H1 (cell line): ENCODE data around the gene RILPL1. TPM values are rescaled to one million over a fixed set of nuclear protein-coding genes. Genes with fewer than 3 reads are reported as not detected.

ENCODE experiments used
- CREB1 ChIP-seq: IDR thresholded peaks from 2 replicates; pipeline ENCODE4 v1.6.1; 2012; ENCODE audit warnings: inconsistent platforms
- KDM4A ChIP-seq: IDR thresholded peaks from one replicate; pipeline ENCODE4 v1.7.1; 2012; ENCODE audit warnings: low read depth, mild to moderate bottlenecking, moderate library complexity, low read length, inconsistent platforms; ENCODE audit not compliant: severe bottlenecking
- polyA plus RNA-seq, 7 experiments: library from polyadenylated mRNA; depleted of rRNA in 3 of 7; stranded (reverse) in 5 of 7; unstranded in 2 of 7; fragments of >200 nt in 5 of 7; fragments of 200-250 nt in 2 of 7; gene quantifications; 1 replicate in 5 of 7; 2 replicates in 1 of 7; 4 replicates in 1 of 7; pipeline versions ENCODE4 v1.2.1 to v1.2.3, GENCODE V29; 2011 to 2013; ENCODE audit warnings: missing spikeins in 2 of 7, mixed read lengths in 2 of 7
- total RNA-seq: library from RNA; stranded (reverse); fragmentation: NEBNext Ultra II Directional; extraction: Animal tissue kit (Norgen Biotek cat#: 25700); gene quantifications from 2 replicates; pipeline ENCODE4 v1.2.1, GENCODE V29; 2021
- TF ChIP-seq, protein P1 (sequence below): fragments of 300-600 bp; sonication (generic); IDR thresholded peaks from 2 replicates; pipeline ENCODE4 v1.7.1; 2012; ENCODE audit warnings: low read length, moderate library complexity, mild to moderate bottlenecking, inconsistent platforms; ENCODE audit not compliant: insufficient replicate concordance

RILPL1 gene
- total and polyA plus RNA-seq, 2 of the 8 experiments (the other 6 are each of a cell fraction or from before 2014, with no cell fraction given): 6.7 to 9.4 TPM

DNA sequence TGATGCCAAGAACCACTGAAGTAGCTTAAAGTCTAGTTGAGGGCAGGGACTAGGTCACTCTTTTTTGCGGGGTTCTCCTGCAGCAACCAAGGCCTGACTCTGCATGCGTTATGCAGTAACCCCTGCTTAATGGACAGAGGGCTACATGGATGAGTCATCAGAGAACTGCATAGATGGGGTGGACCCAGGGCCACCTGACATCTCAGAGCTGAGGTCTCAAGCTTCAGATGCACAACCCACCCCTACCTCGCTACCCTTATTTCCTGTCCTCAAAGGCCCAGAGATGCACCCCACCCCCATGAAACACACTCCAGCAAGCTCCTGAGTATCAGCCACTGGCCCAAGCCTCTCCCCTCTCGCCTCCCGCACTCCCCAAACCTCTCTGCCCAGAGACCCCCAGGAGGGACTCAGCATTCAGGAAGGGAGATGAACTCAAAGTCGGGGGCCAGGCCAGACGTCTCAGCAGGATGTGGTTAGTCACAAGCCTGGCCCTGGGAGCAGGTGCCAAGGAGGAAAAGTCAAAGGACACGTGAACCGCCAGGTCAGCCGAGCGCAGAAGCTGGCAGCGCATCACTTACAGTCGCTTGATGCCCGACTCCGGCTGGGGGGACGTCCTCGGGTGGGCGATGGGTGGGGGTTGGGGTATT, 49.8 kb downstream of the RILPL1 start (continued):
- TF ChIP-seq, protein P1, sequence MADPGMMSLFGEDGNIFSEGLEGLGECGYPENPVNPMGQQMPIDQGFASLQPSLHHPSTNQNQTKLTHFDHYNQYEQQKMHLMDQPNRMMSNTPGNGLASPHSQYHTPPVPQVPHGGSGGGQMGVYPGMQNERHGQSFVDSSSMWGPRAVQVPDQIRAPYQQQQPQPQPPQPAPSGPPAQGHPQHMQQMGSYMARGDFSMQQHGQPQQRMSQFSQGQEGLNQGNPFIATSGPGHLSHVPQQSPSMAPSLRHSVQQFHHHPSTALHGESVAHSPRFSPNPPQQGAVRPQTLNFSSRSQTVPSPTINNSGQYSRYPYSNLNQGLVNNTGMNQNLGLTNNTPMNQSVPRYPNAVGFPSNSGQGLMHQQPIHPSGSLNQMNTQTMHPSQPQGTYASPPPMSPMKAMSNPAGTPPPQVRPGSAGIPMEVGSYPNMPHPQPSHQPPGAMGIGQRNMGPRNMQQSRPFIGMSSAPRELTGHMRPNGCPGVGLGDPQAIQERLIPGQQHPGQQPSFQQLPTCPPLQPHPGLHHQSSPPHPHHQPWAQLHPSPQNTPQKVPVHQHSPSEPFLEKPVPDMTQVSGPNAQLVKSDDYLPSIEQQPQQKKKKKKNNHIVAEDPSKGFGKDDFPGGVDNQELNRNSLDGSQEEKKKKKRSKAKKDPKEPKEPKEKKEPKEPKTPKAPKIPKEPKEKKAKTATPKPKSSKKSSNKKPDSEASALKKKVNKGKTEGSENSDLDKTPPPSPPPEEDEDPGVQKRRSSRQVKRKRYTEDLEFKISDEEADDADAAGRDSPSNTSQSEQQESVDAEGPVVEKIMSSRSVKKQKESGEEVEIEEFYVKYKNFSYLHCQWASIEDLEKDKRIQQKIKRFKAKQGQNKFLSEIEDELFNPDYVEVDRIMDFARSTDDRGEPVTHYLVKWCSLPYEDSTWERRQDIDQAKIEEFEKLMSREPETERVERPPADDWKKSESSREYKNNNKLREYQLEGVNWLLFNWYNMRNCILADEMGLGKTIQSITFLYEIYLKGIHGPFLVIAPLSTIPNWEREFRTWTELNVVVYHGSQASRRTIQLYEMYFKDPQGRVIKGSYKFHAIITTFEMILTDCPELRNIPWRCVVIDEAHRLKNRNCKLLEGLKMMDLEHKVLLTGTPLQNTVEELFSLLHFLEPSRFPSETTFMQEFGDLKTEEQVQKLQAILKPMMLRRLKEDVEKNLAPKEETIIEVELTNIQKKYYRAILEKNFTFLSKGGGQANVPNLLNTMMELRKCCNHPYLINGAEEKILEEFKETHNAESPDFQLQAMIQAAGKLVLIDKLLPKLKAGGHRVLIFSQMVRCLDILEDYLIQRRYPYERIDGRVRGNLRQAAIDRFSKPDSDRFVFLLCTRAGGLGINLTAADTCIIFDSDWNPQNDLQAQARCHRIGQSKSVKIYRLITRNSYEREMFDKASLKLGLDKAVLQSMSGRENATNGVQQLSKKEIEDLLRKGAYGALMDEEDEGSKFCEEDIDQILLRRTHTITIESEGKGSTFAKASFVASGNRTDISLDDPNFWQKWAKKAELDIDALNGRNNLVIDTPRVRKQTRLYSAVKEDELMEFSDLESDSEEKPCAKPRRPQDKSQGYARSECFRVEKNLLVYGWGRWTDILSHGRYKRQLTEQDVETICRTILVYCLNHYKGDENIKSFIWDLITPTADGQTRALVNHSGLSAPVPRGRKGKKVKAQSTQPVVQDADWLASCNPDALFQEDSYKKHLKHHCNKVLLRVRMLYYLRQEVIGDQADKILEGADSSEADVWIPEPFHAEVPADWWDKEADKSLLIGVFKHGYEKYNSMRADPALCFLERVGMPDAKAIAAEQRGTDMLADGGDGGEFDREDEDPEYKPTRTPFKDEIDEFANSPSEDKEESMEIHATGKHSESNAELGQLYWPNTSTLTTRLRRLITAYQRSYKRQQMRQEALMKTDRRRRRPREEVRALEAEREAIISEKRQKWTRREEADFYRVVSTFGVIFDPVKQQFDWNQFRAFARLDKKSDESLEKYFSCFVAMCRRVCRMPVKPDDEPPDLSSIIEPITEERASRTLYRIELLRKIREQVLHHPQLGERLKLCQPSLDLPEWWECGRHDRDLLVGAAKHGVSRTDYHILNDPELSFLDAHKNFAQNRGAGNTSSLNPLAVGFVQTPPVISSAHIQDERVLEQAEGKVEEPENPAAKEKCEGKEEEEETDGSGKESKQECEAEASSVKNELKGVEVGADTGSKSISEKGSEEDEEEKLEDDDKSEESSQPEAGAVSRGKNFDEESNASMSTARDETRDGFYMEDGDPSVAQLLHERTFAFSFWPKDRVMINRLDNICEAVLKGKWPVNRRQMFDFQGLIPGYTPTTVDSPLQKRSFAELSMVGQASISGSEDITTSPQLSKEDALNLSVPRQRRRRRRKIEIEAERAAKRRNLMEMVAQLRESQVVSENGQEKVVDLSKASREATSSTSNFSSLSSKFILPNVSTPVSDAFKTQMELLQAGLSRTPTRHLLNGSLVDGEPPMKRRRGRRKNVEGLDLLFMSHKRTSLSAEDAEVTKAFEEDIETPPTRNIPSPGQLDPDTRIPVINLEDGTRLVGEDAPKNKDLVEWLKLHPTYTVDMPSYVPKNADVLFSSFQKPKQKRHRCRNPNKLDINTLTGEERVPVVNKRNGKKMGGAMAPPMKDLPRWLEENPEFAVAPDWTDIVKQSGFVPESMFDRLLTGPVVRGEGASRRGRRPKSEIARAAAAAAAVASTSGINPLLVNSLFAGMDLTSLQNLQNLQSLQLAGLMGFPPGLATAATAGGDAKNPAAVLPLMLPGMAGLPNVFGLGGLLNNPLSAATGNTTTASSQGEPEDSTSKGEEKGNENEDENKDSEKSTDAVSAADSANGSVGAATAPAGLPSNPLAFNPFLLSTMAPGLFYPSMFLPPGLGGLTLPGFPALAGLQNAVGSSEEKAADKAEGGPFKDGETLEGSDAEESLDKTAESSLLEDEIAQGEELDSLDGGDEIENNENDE: no peak
- TF ChIP-seq CREB1: no peak
- TF ChIP-seq KDM4A: no peak
- TF ChIP-seq, all 59 proteins: peak for 0
